Kidney (tissue), 14 donors: ENCODE measurements around the gene TMEM63A. TPM values are rescaled to one million over a fixed set of nuclear protein-coding genes. Genes with fewer than 3 reads are reported as not detected.

Experiments used
- DNase-seq, 5 donors: peaks; one replicate each; pipeline ENCODE4 v3.0.0-alpha.2; 2013 to 2020
- FAIRE-seq: peaks from 2 replicates; lab custom pipeline; 2012; peaks lifted over from hg19 to GRCh38; lab: Jason Lieb, UNC
- H3K27ac ChIP-seq, 2 donors: one replicate each; pipeline ENCODE4 v1.7.0; 2013; ENCODE audit warnings: low read depth in 2 of 2, low read length in 2 of 2, inconsistent platforms in 1 of 2
- H3K27me3 ChIP-seq: one replicate; pipeline ENCODE4 v1.7.1; 2013; ENCODE audit warnings: low read length, inconsistent platforms; ENCODE audit not compliant: control insufficient read depth, insufficient read depth
- H3K36me3 ChIP-seq, 3 donors: one replicate each; pipeline versions ENCODE4 v1.7.0 to v1.7.1; 2013; ENCODE audit warnings: low read length in 3 of 3, control low read depth in 1 of 3, inconsistent platforms in 1 of 3; ENCODE audit not compliant: insufficient read depth in 3 of 3, control insufficient read depth in 2 of 3
- H3K4me1 ChIP-seq, 3 donors: one replicate each; pipeline versions ENCODE4 v1.7.0 to v1.7.1; 2013; ENCODE audit warnings: low read length in 3 of 3, inconsistent platforms in 1 of 3, low read depth in 1 of 3; ENCODE audit not compliant: control insufficient read depth in 2 of 3, insufficient read depth in 2 of 3
- H3K4me3 ChIP-seq, 3 donors: one replicate each; pipeline versions ENCODE4 v1.7.0 to v1.8.1; 2013; ENCODE audit warnings: low read length in 3 of 3, control low read depth in 1 of 3, inconsistent platforms in 1 of 3
- H3K9ac ChIP-seq, 3 donors: one replicate each; pipeline versions ENCODE4 v1.7.0 to v1.7.1; 2013; ENCODE audit warnings: low read length in 3 of 3, control low read depth in 1 of 3, inconsistent platforms in 1 of 3
- H3K9me3 ChIP-seq, 3 donors: one replicate each; pipeline versions ENCODE4 v1.7.0 to v1.7.1; 2013; ENCODE audit warnings: low read length in 3 of 3, control low read depth in 1 of 3, inconsistent platforms in 1 of 3; ENCODE audit not compliant: control insufficient read depth in 2 of 3, insufficient read depth in 1 of 3
- intact Hi-C: fragments of 100-400 bp; cut with DNase I; formaldehyde crosslinking; loops from one replicate; pipeline ENCODE4 v1.11.1; 2022
- polyA plus RNA-seq: library from polyadenylated mRNA; stranded (reverse); fragments of 350-450 nt; fragmentation: Illumina TruSeq; extraction: RNeasy Lipid Tissue Mini Kit (QIAGEN cat#74804); gene quantifications from one replicate; pipeline ENCODE4 v1.2.3, GENCODE V29; 2014; ENCODE audit warnings: low read depth, low replicate concordance; ENCODE audit not compliant: insufficient read depth
- total RNA-seq: library from RNA; stranded (reverse); fragmentation: NEBNext Ultra II Directional; extraction: Animal tissue kit (Norgen Biotek cat#: 25700); gene quantifications from one replicate; pipeline ENCODE4 v1.2.1, GENCODE V29; 2021
- TF ChIP-seq, protein P1 (sequence below): IDR thresholded peaks from 3 replicates; pipeline ENCODE4 v1.5.1; 2012; ENCODE audit warnings: mild to moderate bottlenecking, moderate library complexity, borderline replicate concordance; ENCODE audit not compliant: insufficient read depth; ENCODE audit errors: extremely low read depth
- donor health status: control.
- donor health status: control.
- donor health status: control.
- donor health status: control.
- donor health status: control.
- donor health status: DM: yes; HTN: yes; CAD: no.
- donor health status: Normal renal cell carcinoma (clear cell type).

Gene TMEM63A
- total and polyA plus RNA-seq, 2 donors from 2014 or later, result 25.5 to 159 TPM

DNA sequence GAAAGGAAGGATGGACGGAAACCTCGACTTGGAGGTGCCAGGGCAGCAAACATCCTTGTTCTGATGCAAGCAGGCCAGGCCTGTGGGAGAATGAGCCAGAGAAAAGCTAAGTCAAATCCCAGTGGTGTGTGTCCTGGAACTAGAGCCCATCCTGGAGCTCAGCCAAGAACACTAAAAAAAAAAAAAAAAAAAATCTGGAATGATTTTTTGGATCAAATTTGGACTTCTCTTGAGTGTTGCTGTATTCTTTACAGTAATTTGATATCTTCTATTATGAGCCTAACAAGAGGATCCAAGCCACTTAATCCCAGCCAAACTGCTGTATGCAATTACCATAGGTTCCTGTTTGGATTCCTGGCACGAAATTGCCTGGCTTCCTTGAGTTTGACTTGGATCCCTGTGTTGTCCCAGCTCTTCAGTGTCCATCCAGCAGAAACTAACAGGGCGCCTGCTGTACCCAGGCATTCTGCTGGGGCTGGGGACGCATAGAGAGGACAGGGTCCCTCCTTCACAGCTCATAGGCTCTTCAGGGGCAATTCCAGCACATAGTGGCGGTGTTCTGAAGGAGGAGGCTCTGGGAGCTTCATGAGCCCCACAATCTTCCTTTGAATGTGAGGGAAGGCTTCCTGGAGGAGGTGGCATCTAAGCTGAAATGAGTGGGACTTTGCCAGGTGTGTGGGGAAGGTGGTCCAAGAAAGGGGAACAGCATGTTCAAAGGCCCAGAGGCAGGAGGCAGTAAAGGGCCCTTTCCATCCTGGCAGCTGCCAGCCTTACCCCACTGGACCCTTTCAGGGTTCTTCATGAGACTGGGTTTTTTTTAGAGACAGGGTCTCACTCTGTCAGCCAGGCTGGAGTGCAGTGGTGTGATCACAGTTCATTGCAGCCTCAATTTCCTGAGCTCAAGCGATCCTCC is 47.5 kb downstream of the TMEM63A start:
- TF ChIP-seq, protein P1, sequence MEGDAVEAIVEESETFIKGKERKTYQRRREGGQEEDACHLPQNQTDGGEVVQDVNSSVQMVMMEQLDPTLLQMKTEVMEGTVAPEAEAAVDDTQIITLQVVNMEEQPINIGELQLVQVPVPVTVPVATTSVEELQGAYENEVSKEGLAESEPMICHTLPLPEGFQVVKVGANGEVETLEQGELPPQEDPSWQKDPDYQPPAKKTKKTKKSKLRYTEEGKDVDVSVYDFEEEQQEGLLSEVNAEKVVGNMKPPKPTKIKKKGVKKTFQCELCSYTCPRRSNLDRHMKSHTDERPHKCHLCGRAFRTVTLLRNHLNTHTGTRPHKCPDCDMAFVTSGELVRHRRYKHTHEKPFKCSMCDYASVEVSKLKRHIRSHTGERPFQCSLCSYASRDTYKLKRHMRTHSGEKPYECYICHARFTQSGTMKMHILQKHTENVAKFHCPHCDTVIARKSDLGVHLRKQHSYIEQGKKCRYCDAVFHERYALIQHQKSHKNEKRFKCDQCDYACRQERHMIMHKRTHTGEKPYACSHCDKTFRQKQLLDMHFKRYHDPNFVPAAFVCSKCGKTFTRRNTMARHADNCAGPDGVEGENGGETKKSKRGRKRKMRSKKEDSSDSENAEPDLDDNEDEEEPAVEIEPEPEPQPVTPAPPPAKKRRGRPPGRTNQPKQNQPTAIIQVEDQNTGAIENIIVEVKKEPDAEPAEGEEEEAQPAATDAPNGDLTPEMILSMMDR, result no peak
- H3K9me3 ChIP-seq, result no peaks in the 10 kb centered on the region
- no peak for FAIRE-seq
- H3K4me3 ChIP-seq, result no peak overlapping the region
- H3K9ac ChIP-seq, result no peak overlapping the region
- no peak overlapping the region for H3K27ac ChIP-seq
- intact Hi-C loops, result no loop called here
- peak in 2 of 5 donors; percentile 69 to 80 for DNase-seq
- H3K36me3 ChIP-seq, result peaks cover 3 to 40% (median 13%) of the 10 kb centered on the region in 3 donors
- no peaks in the 10 kb centered on the region for H3K4me1 ChIP-seq
- H3K27me3 ChIP-seq, result no peaks in the 10 kb centered on the region

DNA sequence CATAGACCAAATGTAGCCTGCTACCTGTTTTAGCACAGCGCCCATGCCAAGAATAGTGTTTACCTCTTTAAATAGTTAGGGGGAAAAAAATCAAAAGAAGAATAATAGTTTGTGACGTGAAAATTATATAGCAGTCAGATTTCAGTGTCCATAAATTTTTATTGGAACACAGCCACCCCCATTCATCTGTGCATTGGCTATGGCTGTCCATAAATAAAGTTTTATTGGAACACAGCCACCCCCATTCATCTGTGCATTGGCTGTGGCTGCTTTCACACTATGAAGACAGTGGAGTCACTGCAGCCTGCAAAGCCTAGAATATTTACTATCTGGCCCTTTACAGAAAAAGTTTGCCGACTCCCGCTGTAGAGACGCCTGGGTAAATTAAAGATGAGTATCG is 51.3 kb downstream of the TMEM63A start:
- peaks cover 0 to 2% (median 0%) of the 10 kb centered on the region in 3 donors for H3K4me1 ChIP-seq
- peaks cover 3 to 23% (median 18%) of the 10 kb centered on the region in 3 donors for H3K36me3 ChIP-seq

DNA sequence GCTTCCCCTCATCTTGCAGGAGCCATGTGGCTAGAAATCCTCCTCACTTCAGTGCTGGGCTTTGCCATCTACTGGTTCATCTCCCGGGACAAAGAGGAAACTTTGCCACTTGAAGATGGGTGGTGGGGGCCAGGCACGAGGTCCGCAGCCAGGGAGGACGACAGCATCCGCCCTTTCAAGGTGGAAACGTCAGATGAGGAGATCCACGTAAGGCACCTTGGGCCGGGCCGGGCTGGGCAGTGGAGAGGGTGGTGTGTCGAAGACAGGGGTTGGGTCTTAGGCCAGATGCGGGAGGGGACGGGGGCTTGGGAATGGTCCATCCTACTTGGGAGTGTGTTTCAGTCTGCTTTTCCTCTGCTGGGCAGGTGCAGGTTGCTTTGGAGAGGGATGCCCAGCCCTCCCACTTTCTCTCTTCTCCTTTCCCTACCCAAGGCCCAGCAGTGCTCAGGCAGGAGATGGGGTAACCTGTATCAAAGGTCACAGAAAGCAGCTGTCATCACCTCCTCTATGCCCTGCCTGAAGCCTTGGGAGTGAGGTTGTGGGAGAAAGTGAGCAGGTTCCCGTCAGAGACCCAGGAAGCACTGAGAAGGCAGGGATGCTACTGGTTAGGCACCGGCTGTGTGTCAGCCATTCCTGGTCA is 53.4 kb downstream of the TMEM63A start:
- Histone ChIP-seq H3K9me3 (no peaks in the 10 kb centered on the region), H3K27me3 (no peaks in the 10 kb centered on the region), H3K4me3 (no peak overlapping the region), H3K27ac (no peak overlapping the region), H3K9ac (no peak overlapping the region), H3K4me1 (peaks cover 0 to 13% (median 0%) of the 10 kb centered on the region in 3 donors), H3K36me3 (peaks cover 3 to 23% (median 18%) of the 10 kb centered on the region in 3 donors)
- intact Hi-C loops, result no loop called here
- no peak for FAIRE-seq
- no peak for DNase-seq
- TF ChIP-seq, protein P1, result no peak

More for the DNA sequence above, 51.3 kb downstream of the TMEM63A start:
- H3K9me3 ChIP-seq, result no peaks in the 10 kb centered on the region
- FAIRE-seq, result no peak
- no peak overlapping the region for H3K9ac ChIP-seq
- H3K27ac ChIP-seq, result no peak overlapping the region
- no peak overlapping the region for H3K4me3 ChIP-seq
- H3K27me3 ChIP-seq, result no peaks in the 10 kb centered on the region
- TF ChIP-seq, protein P1, result no peak
- no peak for DNase-seq
- intact Hi-C loops, result no loop called here
